PC-3 (cell line): ENCODE measurements around the gene TMCC3. TPM values are rescaled to one million over a fixed set of nuclear protein-coding genes. Genes with fewer than 3 reads are reported as not detected.

Experiments used
- ATAC-seq: fragments of 200-7000 bp; cut with Tn5 transposase; 2 replicates; pipeline ENCODE4 v1.9.1; 2020; ENCODE audit warnings: mild to moderate bottlenecking, moderate library complexity
- BruUV-seq: library from RNA; stranded (reverse); fragments of 400-500 nt; replicated peaks from 2 replicates; lab custom pipeline; 2021; lab: Mats Ljungman, UMichigan
- CTCF ChIA-PET: fragments of 300-600 bp; sonication (Branson Sonifier 250); formaldehyde crosslinking; loops from one replicate; lab custom pipeline; 2022; ENCODE audit warnings: antibody characterized with exemption; lab: Charles Lee
- POLR2A ChIA-PET: fragments of 300-600 bp; sonication (Branson Sonifier 250); formaldehyde crosslinking; loops from one replicate; lab custom pipeline; 2022; ENCODE audit warnings: antibody characterized with exemption; ENCODE audit not compliant: unreplicated experiment; lab: Charles Lee
- DNase-seq: peaks from one replicate; pipeline ENCODE4 v3.0.0-alpha.2; 2015
- H2AFZ ChIP-seq: fragments of 300-600 bp; sonication (generic); 2 replicates; pipeline ENCODE4 v1.6.0; 2016; ENCODE audit warnings: antibody characterized with exemption, low read length
- H3F3A ChIP-seq: fragments of 300-600 bp; sonication (generic); one replicate; pipeline ENCODE4 v1.6.0; 2017; ENCODE audit warnings: antibody characterized with exemption, low read length, control low read depth, mild to moderate bottlenecking; ENCODE audit not compliant: unreplicated experiment
- H3K27ac ChIP-seq: fragments of 300-600 bp; sonication (generic); 2 replicates; pipeline ENCODE4 v1.5.1; 2016; ENCODE audit warnings: mild to moderate bottlenecking, low read length
- H3K27me3 ChIP-seq: fragments of 300-600 bp; sonication (generic); 2 replicates; pipeline ENCODE4 v1.6.1; 2016; ENCODE audit warnings: low read length, mixed read lengths
- H3K36me3 ChIP-seq: fragments of 300-600 bp; sonication (generic); 2 replicates; pipeline ENCODE4 v1.6.1; 2016; ENCODE audit warnings: low read depth, mixed run types, low read length, mixed read lengths
- H3K4me1 ChIP-seq: fragments of 300-600 bp; sonication (generic); 2 replicates; pipeline ENCODE4 v1.5.1; 2016; ENCODE audit warnings: low read length; ENCODE audit not compliant: insufficient read depth
- H3K4me2 ChIP-seq: fragments of 300-600 bp; sonication (generic); 2 replicates; pipeline ENCODE4 v1.6.0; 2016; ENCODE audit warnings: low read length
- H3K4me3 ChIP-seq: fragments of 300-600 bp; sonication (generic); 2 replicates; pipeline ENCODE4 v1.5.1; 2016; ENCODE audit warnings: mild to moderate bottlenecking, low read length, mixed read lengths
- H3K79me2 ChIP-seq: fragments of 300-600 bp; sonication (generic); 2 replicates; pipeline ENCODE4 v1.6.1; 2017; ENCODE audit warnings: low read length, mixed read lengths
- H3K9ac ChIP-seq: fragments of 300-600 bp; sonication (generic); 2 replicates; pipeline ENCODE4 v1.6.0; 2016; ENCODE audit warnings: mild to moderate bottlenecking, low read length
- H3K9me2 ChIP-seq: fragments of 300-600 bp; sonication (generic); replicated peaks from 2 replicates; pipeline ENCODE4 v1.6.1; 2016; ENCODE audit warnings: mixed run types, low read length, mixed read lengths
- H3K9me3 ChIP-seq: fragments of 300-600 bp; sonication (generic); 2 replicates; pipeline ENCODE4 v1.6.1; 2016; ENCODE audit warnings: low read length, mixed read lengths
- H4K20me1 ChIP-seq: fragments of 300-600 bp; sonication (generic); 2 replicates; pipeline ENCODE4 v1.6.1; 2016; ENCODE audit warnings: low read length, mixed read lengths
- CTCF ChIP-seq: fragments of 300-600 bp; sonication (generic); conservative IDR thresholded peaks from 2 replicates; pipeline ENCODE4 v1.5.1; 2017; ENCODE audit warnings: antibody characterized with exemption, low read depth, mild to moderate bottlenecking, low read length
- EZH2 ChIP-seq: fragments of 300-600 bp; sonication (generic); IDR thresholded peaks from one replicate; pipeline ENCODE4 v1.6.1; 2017; ENCODE audit warnings: antibody characterized with exemption, mild to moderate bottlenecking, low read length; ENCODE audit not compliant: unreplicated experiment
- EZH2phosphoT487 ChIP-seq: fragments of 300-600 bp; sonication (generic); IDR thresholded peaks from 2 replicates; pipeline ENCODE4 v1.6.1; 2018; ENCODE audit warnings: mild to moderate bottlenecking, antibody characterized with exemption, low read length, borderline replicate concordance
- intact Hi-C: fragments of 100-400 bp; cut with micrococcal nuclease; formaldehyde crosslinking; loops from 2 replicates; pipeline ENCODE4 v1.9.0; 2023
- total RNA-seq: library from RNA; depleted of rRNA; stranded (reverse); fragments of >200 nt; gene quantifications from 2 replicates; pipeline ENCODE4 v1.2.3, GENCODE V29; 2014

TMCC3 gene
- total RNA-seq, 1 experiment from 2014 or later = 6.5 TPM

GRCh38 chr12:94663702-94664101 lies 13.3 kb upstream of the TMCC3 start:
- Histone ChIP-seq H3K36me3 (no peaks in the 10 kb centered on the region), H3K27me3 (no peaks in the 10 kb centered on the region), H3K4me1 (no peaks in the 10 kb centered on the region), H3K4me2 (no peak overlapping the region), H2AFZ (no peak overlapping the region), H3K9me2 (no peaks in the 10 kb centered on the region), H3K9ac (no peak overlapping the region), H3K27ac (no peak overlapping the region), H3K9me3 (no peaks in the 10 kb centered on the region), H3K79me2 (no peaks in the 10 kb centered on the region), H3F3A (no peaks in the 10 kb centered on the region), H4K20me1 (no peaks in the 10 kb centered on the region), H3K4me3 (no peak overlapping the region)
- TF ChIP-seq EZH2phosphoT487 = no peak
- TF ChIP-seq CTCF = no peak
- no peak for TF ChIP-seq EZH2
- ChIA-PET POLR2A (no interaction called here), CTCF (no interaction called here)
- no peak for ATAC-seq
- DNase-seq = no peak
- intact Hi-C loops = no loop called here
- BruUV-seq = no TSS peak

- no peak overlapping the region for H3K4me2 ChIP-seq
- ATAC-seq = no peak
- no peaks in the 10 kb centered on the region for H3F3A ChIP-seq
- H3K9me3 ChIP-seq = no peaks in the 10 kb centered on the region
- H3K36me3 ChIP-seq = no peaks in the 10 kb centered on the region
- no peak overlapping the region for H3K4me3 ChIP-seq
- no peaks in the 10 kb centered on the region for H3K79me2 ChIP-seq
- no peaks in the 10 kb centered on the region for H3K9me2 ChIP-seq
- CTCF ChIA-PET = no interaction called here
- no peaks in the 10 kb centered on the region for H3K4me1 ChIP-seq
- H4K20me1 ChIP-seq = no peaks in the 10 kb centered on the region
- no peak overlapping the region for H3K9ac ChIP-seq
- BruUV-seq = no TSS peak
- intact Hi-C loops = no loop called here
- no peaks in the 10 kb centered on the region for H3K27me3 ChIP-seq
- no peak overlapping the region for H2AFZ ChIP-seq
- no peak overlapping the region for H3K27ac ChIP-seq
- DNase-seq = no peak
- TF ChIP-seq EZH2phosphoT487 = no peak
- TF ChIP-seq CTCF = no peak
- no peak for TF ChIP-seq EZH2
- POLR2A ChIA-PET = interaction anchor here (0.7 kb wide), 1 partner anchor 40 kb away, joined by 3 read pairs; no protein-coding TSS in a partner anchor
Measured at GRCh38 chr12:94663071-94663470, 12.7 kb upstream of the TMCC3 start.

- DNase-seq (no peak), ATAC-seq (no peak)
- CTCF ChIA-PET = no interaction called here
- Histone ChIP-seq H3K4me2 (no peak overlapping the region), H3K4me1 (no peaks in the 10 kb centered on the region), H3K27me3 (no peaks in the 10 kb centered on the region), H4K20me1 (no peaks in the 10 kb centered on the region), H3K9me3 (no peaks in the 10 kb centered on the region), H3F3A (no peaks in the 10 kb centered on the region), H3K27ac (no peak overlapping the region), H3K36me3 (no peaks in the 10 kb centered on the region), H3K9ac (no peak overlapping the region), H3K79me2 (no peaks in the 10 kb centered on the region), H2AFZ (no peak overlapping the region), H3K4me3 (no peak overlapping the region), H3K9me2 (no peaks in the 10 kb centered on the region)
- TF ChIP-seq EZH2phosphoT487 (no peak), CTCF (no peak), EZH2 (no peak)
- POLR2A ChIA-PET = no interaction called here
- BruUV-seq = no TSS peak
- intact Hi-C loops = no loop called here
Measured at GRCh38 chr12:94660436-94660835, 10.1 kb upstream of the TMCC3 start.
